Osteoblast (primary cell): ENCODE results near the gene NDUFAF3. TPM values are rescaled to one million over a fixed set of nuclear protein-coding genes. Genes with fewer than 3 reads are reported as not detected.

Experiments
- DNase-seq: peaks from one replicate; pipeline ENCODE4 v3.0.0; 2011; ENCODE audit warnings: low spot score, mixed read lengths; ENCODE audit not compliant: insufficient read length; ENCODE audit errors: missing footprints
- H2AFZ ChIP-seq: 2 replicates; pipeline ENCODE4 v1.6.0; 2011; ENCODE audit warnings: mild to moderate bottlenecking, low read length
- H3K27ac ChIP-seq: 2 replicates; pipeline ENCODE4 v1.5.1; 2011; ENCODE audit warnings: mild to moderate bottlenecking, low read depth, low read length, moderate library complexity
- H3K27me3 ChIP-seq: 2 replicates; pipeline ENCODE4 v1.6.0; 2012; ENCODE audit warnings: mild to moderate bottlenecking, control low read depth, inconsistent platforms, low read length, moderate library complexity; ENCODE audit not compliant: insufficient read depth
- H3K36me3 ChIP-seq: 2 replicates; pipeline ENCODE4 v1.5.1; 2011; ENCODE audit warnings: mild to moderate bottlenecking, low read length, control low read depth, moderate library complexity; ENCODE audit not compliant: insufficient read depth
- H3K4me1 ChIP-seq: 2 replicates; pipeline ENCODE4 v1.5.1; 2011; ENCODE audit warnings: mild to moderate bottlenecking, low read length, control low read depth, moderate library complexity; ENCODE audit not compliant: insufficient read depth
- H3K4me2 ChIP-seq: 2 replicates; pipeline ENCODE4 v1.6.0; 2011; ENCODE audit warnings: mild to moderate bottlenecking, low read length; ENCODE audit not compliant: insufficient read depth
- H3K4me3 ChIP-seq: fragments of 200-600 bp; sonication (generic); 3 replicates; pipeline ENCODE4 v1.5.1; 2012; ENCODE audit warnings: mild to moderate bottlenecking, low read length, inconsistent platforms; ENCODE audit not compliant: insufficient read depth
- H3K79me2 ChIP-seq: 2 replicates; pipeline ENCODE4 v1.6.0; 2012; ENCODE audit warnings: mild to moderate bottlenecking, low read length, control low read depth, inconsistent platforms; ENCODE audit not compliant: insufficient read depth
- H3K9me3 ChIP-seq: 2 replicates; pipeline ENCODE4 v1.5.1; 2011; ENCODE audit warnings: low read depth, low read length, control low read depth
- H4K20me1 ChIP-seq: 2 replicates; pipeline ENCODE4 v1.6.0; 2012; ENCODE audit warnings: mild to moderate bottlenecking, low read length, control low read depth; ENCODE audit not compliant: insufficient read depth
- CTCF ChIP-seq: IDR thresholded peaks from 2 replicates; pipeline ENCODE4 v1.5.1; 2011; ENCODE audit warnings: mild to moderate bottlenecking, low read depth, low read length, moderate library complexity; ENCODE audit errors: extremely low read depth
- total RNA-seq: library from RNA; depleted of rRNA; stranded (reverse); fragments of >200 nt; gene quantifications from 2 replicates; pipeline ENCODE4 v1.2.3, GENCODE V29; 2012

NDUFAF3 gene
- total RNA-seq, 1 donor: 43.4 TPM

- peak; percentile 59 for DNase-seq
- Histone ChIP-seq H3K9me3 (no peaks in the 10 kb centered on the region), H3K79me2 (peaks cover 79% of the 10 kb centered on the region), H3K4me2 (no peak overlapping the region), H3K36me3 (peaks cover 54% of the 10 kb centered on the region), H2AFZ (no peak overlapping the region), H3K4me1 (peaks cover 41% of the 10 kb centered on the region), H3K27ac (peak overlapping the region; percentile 18), H3K27me3 (no peaks in the 10 kb centered on the region), H3K4me3 (no peak overlapping the region), H4K20me1 (peaks cover 22% of the 10 kb centered on the region)
- no peak for TF ChIP-seq CTCF
Observed at GRCh38 chr3:49025005-49025792, 3.3 kb downstream of the NDUFAF3 start.

GRCh38 chr3:49025793-49026520, 4.0 kb downstream of the NDUFAF3 start:
- peaks cover 59% of the 10 kb centered on the region for H3K36me3 ChIP-seq
- H3K27ac ChIP-seq: peak overlapping the region; percentile 18
- H3K4me2 ChIP-seq: no peak overlapping the region
- H4K20me1 ChIP-seq: peaks cover 22% of the 10 kb centered on the region
- peaks cover 71% of the 10 kb centered on the region for H3K79me2 ChIP-seq
- peaks cover 38% of the 10 kb centered on the region for H3K4me1 ChIP-seq
- no peaks in the 10 kb centered on the region for H3K27me3 ChIP-seq
- H3K4me3 ChIP-seq: no peak overlapping the region
- no peaks in the 10 kb centered on the region for H3K9me3 ChIP-seq
- TF ChIP-seq CTCF: no peak
- no peak for DNase-seq
- H2AFZ ChIP-seq: no peak overlapping the region

- Histone ChIP-seq H2AFZ (no peak overlapping the region), H3K36me3 (peaks cover 63% of the 10 kb centered on the region), H3K79me2 (peaks cover 68% of the 10 kb centered on the region), H3K9me3 (no peaks in the 10 kb centered on the region), H3K27ac (no peak overlapping the region), H4K20me1 (peaks cover 22% of the 10 kb centered on the region), H3K4me2 (no peak overlapping the region), H3K27me3 (no peaks in the 10 kb centered on the region), H3K4me3 (no peak overlapping the region), H3K4me1 (peaks cover 38% of the 10 kb centered on the region)
- TF ChIP-seq CTCF: no peak
- peak; percentile 64 for DNase-seq
Observed at GRCh38 chr3:49026536-49026935, 4.6 kb downstream of the NDUFAF3 start.

GRCh38 chr3:49027634-49028033, 5.7 kb downstream of the NDUFAF3 start:
- H3K79me2 ChIP-seq: peaks cover 62% of the 10 kb centered on the region
- H4K20me1 ChIP-seq: peaks cover 19% of the 10 kb centered on the region
- H3K9me3 ChIP-seq: no peaks in the 10 kb centered on the region
- no peak overlapping the region for H2AFZ ChIP-seq
- H3K27me3 ChIP-seq: no peaks in the 10 kb centered on the region
- H3K4me1 ChIP-seq: peaks cover 37% of the 10 kb centered on the region
- TF ChIP-seq CTCF: no peak
- H3K4me3 ChIP-seq: peak overlapping the region; percentile 5
- no peak for DNase-seq
- peak overlapping the region; percentile 89 for H3K4me2 ChIP-seq
- H3K36me3 ChIP-seq: peaks cover 74% of the 10 kb centered on the region
- H3K27ac ChIP-seq: no peak overlapping the region
